NT2/D1 (cell line): ENCODE data around the gene SFI1.
"Not testable (repeated sequence)": the region's sequence is repeated elsewhere in the genome, so short reads cannot be mapped to it uniquely, and the experiment has no call there.

Source experiments
- SUZ12 ChIP-seq: IDR thresholded peaks from 2 replicates; pipeline ENCODE4 v1.6.1; 2011; ENCODE audit not compliant: insufficient read length, insufficient read depth; ENCODE audit errors: extremely low read depth
- ZNF274 ChIP-seq: IDR thresholded peaks from 2 replicates; pipeline ENCODE4 v1.6.1; 2011; ENCODE audit warnings: mild to moderate bottlenecking, low read depth, low read length

DNA sequence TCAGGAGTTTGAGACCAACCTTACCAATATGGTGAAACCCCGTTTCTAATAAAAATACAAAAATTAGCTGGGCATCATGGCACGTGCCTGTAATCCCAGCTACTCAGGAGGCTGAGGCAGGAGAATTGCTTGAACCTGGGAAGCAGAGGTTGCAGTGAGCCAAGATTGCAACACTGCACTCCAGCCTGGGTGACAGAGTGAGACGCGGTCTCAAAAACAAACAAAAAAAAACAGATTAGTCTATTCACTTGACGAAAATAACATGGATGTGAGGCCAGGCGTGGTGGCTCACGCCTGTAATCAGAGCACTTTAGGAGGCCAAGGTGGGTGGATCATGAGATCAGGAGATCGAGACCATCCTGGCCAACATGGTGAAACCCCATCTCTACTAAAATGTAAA lies 13.9 kb upstream of the SFI1 start:
- TF ChIP-seq SUZ12, ZNF274: not testable (repeated sequence)
